ENCODE measurements around the gene CCDC91.

CCDC91 gene

GRCh38 chr12:28536088-28536487, 345.8 kb downstream of the CCDC91 start:
- Histone ChIP-seq H3K4me1 (ENCODE audit: control insufficient read depth, insufficient read depth, low read length) (no peaks in the 10 kb centered on the region), H3K27ac (ENCODE audit: extremely low read depth, low read depth, low read length) (no peak overlapping the region), H3K9me3 (ENCODE audit: control insufficient read depth, insufficient read depth, low read depth, low read length) (no peaks in the 10 kb centered on the region), H3K4me3 (ENCODE audit: low read depth, low read length) (no peak overlapping the region), H3K36me3 (ENCODE audit: control insufficient read depth in 2 of 2, insufficient read depth in 1 of 2, low read length in 2 of 2) (no peaks in the 10 kb centered on the region)
- ChIA-PET POLR2A (no interaction called here), CTCF (interaction anchor here (0.7 kb wide), 2 partner anchors 66 to 566 kb away, joined by 3 to 5 read pairs; no protein-coding TSS in a partner anchor)
- TF ChIP-seq ZNF510 (tag by site-specific recombination; IDR thresholded peaks at IDR 0.05; ENCODE audit: insufficient replicate concordance) (no peak), SCRT1 (tag by site-specific recombination; IDR thresholded peaks at IDR 0.05; ENCODE audit: borderline replicate concordance) (no peak), ZSCAN18 (tag by site-specific recombination; IDR thresholded peaks at IDR 0.05) (no peak), ZSCAN16 (tag by site-specific recombination; IDR thresholded peaks at IDR 0.05) (no peak), SETDB1 (IDR thresholded peaks at IDR 0.05; ENCODE audit: insufficient read length, low read length) (no peak)

GRCh38 chr12:28537474-28537873, 347.2 kb downstream of the CCDC91 start:
- Histone ChIP-seq H3K4me3 (ENCODE audit: low read depth, low read length) (no peak overlapping the region), H3K36me3 (ENCODE audit: control insufficient read depth in 2 of 2, insufficient read depth in 1 of 2, low read length in 2 of 2) (no peaks in the 10 kb centered on the region), H3K4me1 (ENCODE audit: control insufficient read depth, insufficient read depth, low read length) (no peaks in the 10 kb centered on the region), H3K27ac (ENCODE audit: extremely low read depth, low read depth, low read length) (no peak overlapping the region), H3K9me3 (ENCODE audit: control insufficient read depth, insufficient read depth, low read depth, low read length) (no peaks in the 10 kb centered on the region)
- ChIA-PET POLR2A (no interaction called here), CTCF (interaction anchor here (0.6 to 0.7 kb wide), 2 partner anchors 9 to 749 kb away, joined by 3 to 4 read pairs; no protein-coding TSS in a partner anchor)
- no peak for TF ChIP-seq ZNF639 (tag by site-specific recombination; IDR thresholded peaks at IDR 0.05)
- no peak for TF ChIP-seq OSR2 (tag by site-specific recombination; IDR thresholded peaks at IDR 0.05)
- no peak for TF ChIP-seq ZNF16 (tag by site-specific recombination; IDR thresholded peaks at IDR 0.05; ENCODE audit: low read depth)
- no peak for TF ChIP-seq ZNF37A (tag by site-specific recombination; IDR thresholded peaks at IDR 0.05)
- TF ChIP-seq ELK4 (IDR thresholded peaks at IDR 0.05; ENCODE audit: borderline replicate concordance, low read depth, low read length), result no peak
- TF ChIP-seq ZNF214 (tag by site-specific recombination; IDR thresholded peaks at IDR 0.05; ENCODE audit: borderline replicate concordance), result no peak
- TF ChIP-seq ZBTB20 (tag by site-specific recombination; IDR thresholded peaks at IDR 0.05), result no peak
- TF ChIP-seq MZF1 (tag by site-specific recombination; IDR thresholded peaks at IDR 0.05; ENCODE audit: borderline replicate concordance), result no peak
- TF ChIP-seq ZNF791 (tag by site-specific recombination; IDR thresholded peaks at IDR 0.05), result no peak
- TF ChIP-seq ZNF701 (tag by site-specific recombination; IDR thresholded peaks at IDR 0.05), result no peak
- TF ChIP-seq REST (tag by site-specific recombination; IDR thresholded peaks at IDR 0.05), result no peak

All from HEK293 (cell line).